Panc1 (cell line): ENCODE data around the gene TRIP10.

Source experiments
- CTCF ChIP-seq: fragments of 450-650 bp; IDR thresholded peaks from 2 replicates; pipeline ENCODE4 v1.5.1; 2017; ENCODE audit warnings: mild to moderate bottlenecking
- POLR2AphosphoS5 ChIP-seq: IDR thresholded peaks from 2 replicates; pipeline ENCODE4 v1.6.1; 2012; ENCODE audit warnings: mild to moderate bottlenecking, low read depth, low read length, moderate library complexity
- SIN3A ChIP-seq: IDR thresholded peaks from 2 replicates; pipeline ENCODE4 v1.6.1; 2012; ENCODE audit warnings: low read depth, mild to moderate bottlenecking, low read length, moderate library complexity, borderline replicate concordance; ENCODE audit not compliant: insufficient read depth
- TCF7L2 ChIP-seq: IDR thresholded peaks from 2 replicates; pipeline ENCODE4 v1.6.1; 2011; ENCODE audit warnings: mild to moderate bottlenecking, low read depth, low read length, inconsistent platforms
- TF ChIP-seq, protein P1 (sequence below), 2 experiments: IDR thresholded peaks; 2 replicates each; pipeline ENCODE4 v1.6.1; 2011 to 2012; ENCODE audit warnings: low read depth in 2 of 2, control low read depth in 1 of 2, low read length in 1 of 2, mild to moderate bottlenecking in 1 of 2, moderate library complexity in 1 of 2; ENCODE audit not compliant: insufficient read depth in 1 of 2

GRCh38 chr19:6793973-6794372, 54.5 kb downstream of the TRIP10 start:
- TF ChIP-seq POLR2AphosphoS5 (no peak), CTCF (no peak), TCF7L2 (no peak), SIN3A (no peak)
- TF ChIP-seq, protein P1, sequence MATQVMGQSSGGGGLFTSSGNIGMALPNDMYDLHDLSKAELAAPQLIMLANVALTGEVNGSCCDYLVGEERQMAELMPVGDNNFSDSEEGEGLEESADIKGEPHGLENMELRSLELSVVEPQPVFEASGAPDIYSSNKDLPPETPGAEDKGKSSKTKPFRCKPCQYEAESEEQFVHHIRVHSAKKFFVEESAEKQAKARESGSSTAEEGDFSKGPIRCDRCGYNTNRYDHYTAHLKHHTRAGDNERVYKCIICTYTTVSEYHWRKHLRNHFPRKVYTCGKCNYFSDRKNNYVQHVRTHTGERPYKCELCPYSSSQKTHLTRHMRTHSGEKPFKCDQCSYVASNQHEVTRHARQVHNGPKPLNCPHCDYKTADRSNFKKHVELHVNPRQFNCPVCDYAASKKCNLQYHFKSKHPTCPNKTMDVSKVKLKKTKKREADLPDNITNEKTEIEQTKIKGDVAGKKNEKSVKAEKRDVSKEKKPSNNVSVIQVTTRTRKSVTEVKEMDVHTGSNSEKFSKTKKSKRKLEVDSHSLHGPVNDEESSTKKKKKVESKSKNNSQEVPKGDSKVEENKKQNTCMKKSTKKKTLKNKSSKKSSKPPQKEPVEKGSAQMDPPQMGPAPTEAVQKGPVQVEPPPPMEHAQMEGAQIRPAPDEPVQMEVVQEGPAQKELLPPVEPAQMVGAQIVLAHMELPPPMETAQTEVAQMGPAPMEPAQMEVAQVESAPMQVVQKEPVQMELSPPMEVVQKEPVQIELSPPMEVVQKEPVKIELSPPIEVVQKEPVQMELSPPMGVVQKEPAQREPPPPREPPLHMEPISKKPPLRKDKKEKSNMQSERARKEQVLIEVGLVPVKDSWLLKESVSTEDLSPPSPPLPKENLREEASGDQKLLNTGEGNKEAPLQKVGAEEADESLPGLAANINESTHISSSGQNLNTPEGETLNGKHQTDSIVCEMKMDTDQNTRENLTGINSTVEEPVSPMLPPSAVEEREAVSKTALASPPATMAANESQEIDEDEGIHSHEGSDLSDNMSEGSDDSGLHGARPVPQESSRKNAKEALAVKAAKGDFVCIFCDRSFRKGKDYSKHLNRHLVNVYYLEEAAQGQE (IDR thresholded peaks at IDR 0.05; ENCODE audit: insufficient read depth in 1 of 2, low read depth in 2 of 2, low read length in 1 of 2), result no peak
